Mesothelial cell of epicardium (in vitro differentiated cells): ENCODE measurements around the gene AOPEP. TPM values are rescaled to one million over a fixed set of nuclear protein-coding genes. Genes with fewer than 3 reads are reported as not detected.
A peak's percentile ranks its signal among the peaks of the same experiment; 100 is the strongest.

ENCODE experiments used
- DNase-seq, 2 experiments: peaks; one replicate each; pipeline ENCODE4 v3.0.0; 2021; ENCODE audit warnings: low spot score in 2 of 2; ENCODE audit not compliant: unreplicated experiment in 2 of 2
- H3K27ac Mint-ChIP-seq: 2 replicates; pipeline ENCODE4 v1.8.0; 2021; ENCODE audit warnings: mixed read lengths
- H3K27me3 Mint-ChIP-seq: 2 replicates; pipeline ENCODE4 v1.8.0; 2021; ENCODE audit warnings: low read depth, mixed read lengths
- H3K36me3 Mint-ChIP-seq: 2 replicates; pipeline ENCODE4 v1.8.0; 2021; ENCODE audit warnings: mixed read lengths
- H3K4me1 Mint-ChIP-seq: 2 replicates; pipeline ENCODE4 v1.8.0; 2021; ENCODE audit warnings: mixed read lengths
- H3K4me3 Mint-ChIP-seq: 2 replicates; pipeline ENCODE4 v1.8.0; 2021; ENCODE audit warnings: mild to moderate bottlenecking, moderate library complexity, mixed read lengths
- H3K9me3 Mint-ChIP-seq: 2 replicates; pipeline ENCODE4 v1.8.0; 2021; ENCODE audit warnings: mixed read lengths
- CTCF ChIP-seq: fragments of 200-600 bp; sonication (generic); IDR thresholded peaks from one replicate; pipeline ENCODE4 v1.5.0; 2021; ENCODE audit warnings: antibody characterized with exemption; ENCODE audit not compliant: unreplicated experiment
- total RNA-seq: library from RNA; stranded (reverse); gene quantifications from 3 replicates; pipeline ENCODE4 v1.2.1, GENCODE V29; 2021

Gene AOPEP
- total RNA-seq, 1 donor from 2014 or later: 63.0 TPM

DNA sequence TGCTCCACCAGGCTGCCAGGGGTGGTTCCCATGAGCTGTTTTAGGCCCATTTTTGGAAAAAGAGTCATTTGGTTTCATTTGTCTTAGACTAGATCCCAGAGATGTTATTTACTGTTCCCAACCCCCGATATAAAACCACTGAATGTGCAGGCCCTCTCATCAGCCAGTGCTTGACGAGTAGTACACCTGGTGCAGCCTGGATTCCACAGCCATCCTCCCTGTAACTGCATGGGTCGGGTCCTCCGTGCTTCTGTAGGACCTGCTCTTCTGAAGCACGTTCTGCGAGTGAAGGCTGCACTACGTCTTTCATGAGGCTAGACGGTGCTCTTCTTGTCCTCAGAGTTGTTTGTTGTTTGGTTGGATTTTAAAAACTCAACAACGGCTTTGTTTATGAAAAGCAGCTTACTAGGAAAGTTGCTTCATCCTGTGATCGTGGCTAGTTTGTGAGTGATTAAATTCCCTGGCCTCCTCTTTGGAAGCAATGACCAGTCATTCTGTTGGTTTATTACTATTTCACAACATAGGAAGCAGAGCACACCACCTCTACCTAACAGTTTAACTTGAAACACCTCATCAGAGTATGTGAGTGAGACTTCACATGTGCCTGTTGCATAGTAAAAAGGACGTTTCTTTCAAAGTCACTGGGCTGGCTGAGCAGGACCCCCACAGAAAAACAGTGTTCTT lies 135.2 kb downstream of the AOPEP start:
- peaks cover 13% of the 10 kb centered on the region for H3K36me3 Mint-ChIP-seq
- peaks cover 29% of the 10 kb centered on the region for H3K4me1 Mint-ChIP-seq
- peaks cover 9% of the 10 kb centered on the region for H3K9me3 Mint-ChIP-seq
- no peak overlapping the region for H3K4me3 Mint-ChIP-seq
- TF ChIP-seq CTCF: no peak
- H3K27ac Mint-ChIP-seq: no peak overlapping the region
- H3K27me3 Mint-ChIP-seq: no peaks in the 10 kb centered on the region
- no peak for DNase-seq

DNA sequence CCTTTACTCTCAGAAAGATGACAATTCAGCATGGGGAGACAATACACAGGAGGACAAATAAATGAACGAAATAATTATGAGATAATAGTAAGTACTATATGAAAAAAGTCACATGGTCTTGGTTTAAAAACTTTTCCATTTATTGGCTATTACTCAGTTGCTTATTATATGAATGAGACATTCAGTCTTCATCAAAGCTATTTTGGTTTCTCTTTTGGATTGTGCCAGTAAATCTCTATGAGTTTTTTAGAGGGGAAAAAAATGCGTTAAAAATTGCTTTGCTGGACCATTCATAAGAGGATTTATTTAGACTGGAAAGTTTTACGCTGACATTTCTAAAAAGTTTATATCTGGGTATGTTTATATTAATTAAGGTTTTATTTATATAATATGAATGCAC lies 137.7 kb downstream of the AOPEP start:
- Mint-ChIP-seq H3K4me3 (no peak overlapping the region), H3K27ac (peak overlapping the region; percentile 74), H3K36me3 (peaks cover 7% of the 10 kb centered on the region), H3K27me3 (no peaks in the 10 kb centered on the region), H3K4me1 (peaks cover 50% of the 10 kb centered on the region), H3K9me3 (peaks cover 4% of the 10 kb centered on the region)
- TF ChIP-seq CTCF: no peak
- no peak for DNase-seq

DNA sequence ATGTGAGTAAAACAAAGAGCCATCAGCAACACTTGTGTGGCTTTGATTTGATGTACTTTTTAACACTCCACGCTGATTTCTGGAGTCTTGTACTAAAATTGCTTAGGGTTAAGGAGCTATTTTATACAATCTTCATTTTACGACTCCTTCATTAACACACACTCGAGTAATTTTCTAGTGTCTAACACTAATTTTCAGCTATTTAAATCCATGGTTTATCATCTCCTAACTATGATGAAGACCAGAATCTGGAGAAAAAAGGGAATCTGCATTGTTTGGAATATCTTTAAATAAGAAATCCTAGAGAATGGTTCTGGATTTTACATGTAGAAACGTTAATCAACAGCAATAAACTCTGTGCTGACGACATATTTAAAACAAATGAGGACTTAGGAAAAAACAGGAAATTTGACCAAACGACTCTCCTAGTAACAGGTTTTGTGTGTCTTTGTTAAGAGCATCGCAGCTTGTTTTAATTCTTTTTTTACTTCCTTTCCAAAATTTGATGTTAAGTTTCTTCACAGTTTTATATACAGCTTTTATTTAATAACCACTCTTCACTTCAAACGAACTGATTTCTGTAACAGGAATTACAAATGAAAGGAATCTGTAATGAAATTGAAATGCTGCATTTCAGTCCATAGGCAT lies 138.5 kb downstream of the AOPEP start:
- no peak for DNase-seq
- no peak for TF ChIP-seq CTCF
- no peaks in the 10 kb centered on the region for H3K9me3 Mint-ChIP-seq
- H3K27me3 Mint-ChIP-seq: no peaks in the 10 kb centered on the region
- no peak overlapping the region for H3K4me3 Mint-ChIP-seq
- H3K36me3 Mint-ChIP-seq: no peaks in the 10 kb centered on the region
- H3K27ac Mint-ChIP-seq: peak overlapping the region; percentile 96
- H3K4me1 Mint-ChIP-seq: peaks cover 56% of the 10 kb centered on the region

DNA sequence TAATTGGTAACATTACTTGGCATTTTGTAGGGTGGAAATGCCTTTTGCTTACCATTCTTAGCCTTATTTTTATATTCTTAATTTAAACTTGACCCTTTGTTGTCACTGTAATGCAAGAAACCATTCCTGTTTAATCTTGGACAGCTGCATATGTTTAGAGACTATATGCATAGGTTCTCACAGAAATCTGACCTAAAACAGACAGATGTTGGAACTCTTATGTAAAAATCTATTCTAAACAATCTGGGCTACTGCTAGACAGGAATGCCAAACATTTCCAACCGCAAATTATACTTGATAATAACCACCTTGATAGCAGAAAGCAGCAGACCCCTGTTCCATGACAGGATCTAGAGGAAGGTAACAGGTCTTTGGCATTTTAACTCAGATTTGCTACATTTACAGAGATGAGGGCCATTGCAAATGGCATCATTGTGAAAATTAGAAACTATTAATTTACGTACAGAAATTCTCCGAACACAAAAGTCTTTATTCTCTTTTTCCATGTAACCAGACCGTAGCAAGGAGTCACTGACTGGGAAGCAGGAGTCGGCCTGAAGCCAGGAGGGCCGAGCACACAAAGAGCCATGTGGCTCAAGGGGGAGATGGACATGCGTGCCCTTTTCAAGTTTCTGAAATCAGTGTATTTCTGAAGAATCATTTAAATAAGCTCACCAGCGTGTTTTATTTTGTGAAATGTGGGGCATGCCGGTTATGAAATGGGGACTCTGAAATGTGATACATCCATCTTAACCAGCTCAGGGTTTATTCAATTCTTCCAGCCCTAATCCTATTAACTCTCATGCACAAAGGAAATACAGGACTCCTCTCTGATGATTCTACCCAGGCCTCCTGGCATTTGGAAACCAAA lies 139.3 kb downstream of the AOPEP start:
- no peaks in the 10 kb centered on the region for H3K27me3 Mint-ChIP-seq
- peaks cover 60% of the 10 kb centered on the region for H3K4me1 Mint-ChIP-seq
- no peak for TF ChIP-seq CTCF
- H3K4me3 Mint-ChIP-seq: peak overlapping the region; percentile 13
- no peaks in the 10 kb centered on the region for H3K36me3 Mint-ChIP-seq
- no peak for DNase-seq
- peak overlapping the region; percentile 96 for H3K27ac Mint-ChIP-seq
- no peaks in the 10 kb centered on the region for H3K9me3 Mint-ChIP-seq

DNA sequence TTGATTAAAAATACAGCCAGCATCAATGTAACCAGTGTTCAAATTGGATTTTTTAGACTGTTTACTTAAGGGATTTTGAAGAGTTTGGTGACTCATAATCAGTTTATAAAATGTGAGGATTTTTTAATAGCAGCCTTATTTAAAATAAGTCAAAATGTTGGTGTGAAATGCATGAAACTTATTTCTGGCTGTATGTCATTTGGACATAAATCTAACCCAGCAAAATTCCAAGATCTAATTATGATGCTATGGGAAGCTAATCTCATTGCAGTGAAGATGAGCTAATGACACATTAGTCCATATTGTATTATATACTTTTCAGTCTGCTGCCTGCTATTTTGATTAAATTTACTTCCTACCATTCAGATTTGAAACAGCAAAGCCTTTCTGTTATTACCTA lies 140.3 kb downstream of the AOPEP start:
- Mint-ChIP-seq H3K27me3 (no peaks in the 10 kb centered on the region), H3K27ac (peak overlapping the region; percentile 97), H3K4me3 (peak overlapping the region; percentile 6), H3K36me3 (no peaks in the 10 kb centered on the region), H3K9me3 (no peaks in the 10 kb centered on the region), H3K4me1 (peaks cover 69% of the 10 kb centered on the region)
- no peak for DNase-seq
- no peak for TF ChIP-seq CTCF
